ENCODE results near the gene LCN6.

DNA sequence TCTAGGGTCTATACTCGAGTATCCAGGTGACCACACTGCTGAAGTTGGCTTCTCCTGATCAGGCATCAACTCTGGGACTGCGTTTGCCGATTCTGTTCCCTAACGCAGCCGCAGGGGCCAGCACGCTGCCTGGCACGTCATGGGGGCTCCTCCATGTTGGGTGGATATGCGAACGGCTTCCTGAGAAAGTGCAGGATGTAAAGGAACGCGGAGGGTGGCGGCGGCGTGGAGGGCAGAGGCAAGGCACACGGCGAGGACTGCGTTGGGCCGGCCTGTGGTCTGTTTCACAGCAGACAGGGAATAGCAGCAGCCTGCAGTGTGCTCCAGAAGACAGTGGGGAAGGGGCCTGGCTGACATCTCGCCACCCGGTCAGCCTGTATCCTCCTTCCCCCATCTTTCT is 9.4 kb downstream of the LCN6 start:
- TF ChIP-seq, protein P1, sequence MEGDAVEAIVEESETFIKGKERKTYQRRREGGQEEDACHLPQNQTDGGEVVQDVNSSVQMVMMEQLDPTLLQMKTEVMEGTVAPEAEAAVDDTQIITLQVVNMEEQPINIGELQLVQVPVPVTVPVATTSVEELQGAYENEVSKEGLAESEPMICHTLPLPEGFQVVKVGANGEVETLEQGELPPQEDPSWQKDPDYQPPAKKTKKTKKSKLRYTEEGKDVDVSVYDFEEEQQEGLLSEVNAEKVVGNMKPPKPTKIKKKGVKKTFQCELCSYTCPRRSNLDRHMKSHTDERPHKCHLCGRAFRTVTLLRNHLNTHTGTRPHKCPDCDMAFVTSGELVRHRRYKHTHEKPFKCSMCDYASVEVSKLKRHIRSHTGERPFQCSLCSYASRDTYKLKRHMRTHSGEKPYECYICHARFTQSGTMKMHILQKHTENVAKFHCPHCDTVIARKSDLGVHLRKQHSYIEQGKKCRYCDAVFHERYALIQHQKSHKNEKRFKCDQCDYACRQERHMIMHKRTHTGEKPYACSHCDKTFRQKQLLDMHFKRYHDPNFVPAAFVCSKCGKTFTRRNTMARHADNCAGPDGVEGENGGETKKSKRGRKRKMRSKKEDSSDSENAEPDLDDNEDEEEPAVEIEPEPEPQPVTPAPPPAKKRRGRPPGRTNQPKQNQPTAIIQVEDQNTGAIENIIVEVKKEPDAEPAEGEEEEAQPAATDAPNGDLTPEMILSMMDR (optimal IDR thresholded peaks at IDR 0.05 in 1 of 3, IDR thresholded peaks at IDR 0.05 in 1 of 3, conservative IDR thresholded peaks at IDR 0.05 in 1 of 3; ENCODE audit: extremely low read depth in 1 of 3, insufficient read depth in 2 of 3, low read length in 3 of 3), result no peak
- no peak for TF ChIP-seq EZH2 (IDR thresholded peaks at IDR 0.05; ENCODE audit: low read length)
